ENCODE data around the gene PLA2G6. TPM values are rescaled to one million over a fixed set of nuclear protein-coding genes. Genes with fewer than 3 reads are reported as not detected.

PLA2G6 gene
- total and polyA plus RNA-seq, 12 donors, result 6.0 to 35.1 (median 13.5) TPM

GRCh38 chr22:38189104-38189503 lies 7.5 kb upstream of the PLA2G6 start:
- no peak for TF ChIP-seq CTCF (IDR thresholded peaks at IDR 0.05)
- H3K4me1 ChIP-seq, result peaks cover 0 to 16% (median 5%) of the 10 kb centered on the region in 9 donors
- ATAC-seq (no peak), DNase-seq (no peak)
- WGBS, 2 donors, result 69 to 86% methylated on average over 3 of the region's 3 CpGs
- no peak overlapping the region for H3K27ac ChIP-seq
- H3K36me3 ChIP-seq, result no peaks in the 10 kb centered on the region
- intact Hi-C loops (cut with DNase I), result no loop called here
- no peak overlapping the region for H3K4me3 ChIP-seq
- no peaks in the 10 kb centered on the region for H3K9me3 ChIP-seq
- no peaks in the 10 kb centered on the region for H3K27me3 ChIP-seq

- WGBS, 2 donors, result 71 to 75% methylated on average over 10 of the region's 10 CpGs
- no peak for TF ChIP-seq CTCF (IDR thresholded peaks at IDR 0.05)
- H3K4me1 ChIP-seq, result peaks cover 0 to 5% (median 0%) of the 10 kb centered on the region in 9 donors
- no peaks in the 10 kb centered on the region for H3K36me3 ChIP-seq
- H3K9me3 ChIP-seq, result no peaks in the 10 kb centered on the region
- intact Hi-C loops (cut with DNase I), result no loop called here
- ATAC-seq (no peak), DNase-seq (no peak)
- no peak overlapping the region for H3K27ac ChIP-seq
- H3K4me3 ChIP-seq, result no peak overlapping the region
- H3K27me3 ChIP-seq, result no peaks in the 10 kb centered on the region
Measured at GRCh38 chr22:38187413-38188212, 6.0 kb upstream of the PLA2G6 start.

- Histone ChIP-seq H3K27me3 (no peaks in the 10 kb centered on the region), H3K4me3 (no peak overlapping the region), H3K4me1 (peaks cover 0 to 12% (median 1%) of the 10 kb centered on the region in 9 donors), H3K9me3 (no peaks in the 10 kb centered on the region), H3K27ac (no peak overlapping the region), H3K36me3 (no peaks in the 10 kb centered on the region)
- ATAC-seq, result no peak
- intact Hi-C loops (cut with DNase I), result no loop called here
- DNase-seq, result no peak
- TF ChIP-seq CTCF (IDR thresholded peaks at IDR 0.05), result no peak
- WGBS, 2 donors, result 53 to 62% methylated on average over 5 of the region's 5 CpGs
Measured at GRCh38 chr22:38186429-38186828, 4.8 kb upstream of the PLA2G6 start.

GRCh38 chr22:38184788-38185187 lies 3.2 kb upstream of the PLA2G6 start:
- no peak for TF ChIP-seq CTCF (IDR thresholded peaks at IDR 0.05)
- ATAC-seq (no peak), DNase-seq (no peak)
- Histone ChIP-seq H3K4me1 (peaks cover 4 to 26% (median 12%) of the 10 kb centered on the region in 9 donors), H3K4me3 (no peak overlapping the region), H3K36me3 (no peaks in the 10 kb centered on the region), H3K27me3 (no peaks in the 10 kb centered on the region), H3K9me3 (no peaks in the 10 kb centered on the region), H3K27ac (no peak overlapping the region)
- WGBS, 2 donors, result 75 to 78% methylated on average over 7 of the region's 7 CpGs
- intact Hi-C loops (cut with DNase I), result no loop called here
